Activated CD4-positive, alpha-beta T cell treated with anti-CD3 and anti-CD28 coated beads, Interleukin-2, amount 50 U/mL, for 1 hour (primary cell): ENCODE data around the gene PRR15L.
"Not testable (repeated sequence)": the region's sequence is repeated elsewhere in the genome, so short reads cannot be mapped to it uniquely, and the experiment has no call there.

Source experiments
- DNase-seq: peaks from one replicate; pipeline ENCODE4 v3.0.0-alpha.2; 2020

Gene PRR15L

GRCh38 chr17:47957591-47958490 lies at the start of gene PRR15L:
TSS of gene PRR15L (minus strand) at chr17:47957883. CDS start at chr17:47953234, 4,649 bp downstream.
- no peak for DNase-seq

GRCh38 chr17:48006936-48007709 lies 49.4 kb upstream of the PRR15L start:
- no peak for DNase-seq

- DNase-seq = no peak
These were observed 47.3 kb upstream of the PRR15L start for GRCh38 chr17:48004983-48005382.

GRCh38 chr17:48003417-48004151 lies 45.9 kb upstream of the PRR15L start:
- DNase-seq = no peak

GRCh38 chr17:48002916-48003416 lies 45.3 kb upstream of the PRR15L start:
- DNase-seq = no peak

- DNase-seq = no peak
These were observed 44.7 kb upstream of the PRR15L start for GRCh38 chr17:48002266-48002915.

GRCh38 chr17:48001657-48002056 lies 44.0 kb upstream of the PRR15L start:
- not testable (repeated sequence) for DNase-seq

GRCh38 chr17:48001197-48001596 lies 43.5 kb upstream of the PRR15L start:
- DNase-seq = no peak

- DNase-seq = no peak
These were observed 41.9 kb upstream of the PRR15L start for GRCh38 chr17:47999582-47999981.

GRCh38 chr17:47998044-47998443 lies 40.4 kb upstream of the PRR15L start:
- DNase-seq = no peak

GRCh38 chr17:47997586-47997985 lies 39.9 kb upstream of the PRR15L start:
- DNase-seq = no peak

- no peak for DNase-seq
These were observed 38.5 kb upstream of the PRR15L start for GRCh38 chr17:47996201-47996600.

GRCh38 chr17:47995241-47995935 lies 37.7 kb upstream of the PRR15L start:
- DNase-seq = no peak

GRCh38 chr17:47994724-47995123 lies 37.0 kb upstream of the PRR15L start:
- DNase-seq = no peak

GRCh38 chr17:47993964-47994363 lies 36.3 kb upstream of the PRR15L start:
- DNase-seq = no peak

GRCh38 chr17:47993031-47993564 lies 35.4 kb upstream of the PRR15L start:
- DNase-seq = no peak

GRCh38 chr17:47992216-47992615 lies 34.5 kb upstream of the PRR15L start:
- no peak for DNase-seq

- no peak for DNase-seq
These were observed 33.5 kb upstream of the PRR15L start for GRCh38 chr17:47990962-47991731.

- no peak for DNase-seq
These were observed 32.0 kb upstream of the PRR15L start for GRCh38 chr17:47989700-47990099.

- no peak for DNase-seq
These were observed 31.5 kb upstream of the PRR15L start for GRCh38 chr17:47989159-47989558.

- not testable (repeated sequence) for DNase-seq
These were observed 30.8 kb upstream of the PRR15L start for GRCh38 chr17:47988445-47988844.
